ENCODE measurements around the gene ATPAF1. TPM values are rescaled to one million over a fixed set of nuclear protein-coding genes. Genes with fewer than 3 reads are reported as not detected.
"Not testable (repeated sequence)": the region's sequence is repeated elsewhere in the genome, so short reads cannot be mapped to it uniquely, and the experiment has no call there.

The ATPAF1 gene
- total RNA-seq, 1 experiment from 2014 or later = 50.3 TPM

- Histone ChIP-seq H3K36me3 (ENCODE audit: low read depth) (peaks cover 14% of the 10 kb centered on the region; the same call in 1 of the 2 replicates), H3K27ac (no peak overlapping the region), H3K4me1 (replicated peaks; ENCODE audit: insufficient read depth) (0 out of 2 replicates have a peak, but pooled peaks cover 4% of the 10 kb centered on the region), H3K4me2 (no peak overlapping the region), H3K9me2 (ENCODE audit: insufficient read depth) (no peaks in the 10 kb centered on the region), H4K20me1 (ENCODE audit: insufficient read depth) (no peaks in the 10 kb centered on the region), H3F3A (ENCODE audit: insufficient read depth, low read depth) (peaks cover 11% of the 10 kb centered on the region; the same call in 1 of the 2 replicates), H3K9me3 (ENCODE audit: insufficient read depth, low read depth) (no peaks in the 10 kb centered on the region), H3K4me3 (no peak overlapping the region), H3K27me3 (ENCODE audit: insufficient read depth, low read depth) (no peaks in the 10 kb centered on the region), H3K79me2 (ENCODE audit: low read depth) (no peaks in the 10 kb centered on the region), H2AFZ (no peak overlapping the region)
- ChIA-PET CTCF (no interaction called here), POLR2A (ENCODE audit: unreplicated experiment) (no interaction called here)
- TF ChIP-seq EZH2 (IDR thresholded peaks at IDR 0.05; ENCODE audit: low read depth) (no peak), CTCF (conservative IDR thresholded peaks at IDR 0.05) (no peak)
- intact Hi-C loops (cut with micrococcal nuclease; ENCODE audit: unreplicated experiment) = no loop called here
- no TSS peak for BruUV-seq (replicated peaks)
- no peak for DNase-seq
These were observed 12.3 kb downstream of the ATPAF1 start for GRCh38 chr1:46655848-46656247.

GRCh38 chr1:46654698-46655097 is 13.5 kb downstream of the ATPAF1 start:
- CTCF ChIA-PET; BruUV-seq (replicated peaks); H3K4me2 ChIP-seq; H2AFZ ChIP-seq; H3K4me3 ChIP-seq; H3K27me3 ChIP-seq (ENCODE audit: insufficient read depth, low read depth); H3K27ac ChIP-seq; DNase-seq; H4K20me1 ChIP-seq (ENCODE audit: insufficient read depth); H3K9me3 ChIP-seq (ENCODE audit: insufficient read depth, low read depth); H3K9me2 ChIP-seq (ENCODE audit: insufficient read depth); intact Hi-C loops (cut with micrococcal nuclease; ENCODE audit: unreplicated experiment); POLR2A ChIA-PET (ENCODE audit: unreplicated experiment); H3K4me1 ChIP-seq (replicated peaks; ENCODE audit: insufficient read depth); H3K79me2 ChIP-seq (ENCODE audit: low read depth): not testable (repeated sequence)
- H3K36me3 ChIP-seq (ENCODE audit: low read depth) = peaks cover 14% of the 10 kb centered on the region; the same call in 1 of the 2 replicates
- H3F3A ChIP-seq (ENCODE audit: insufficient read depth, low read depth) = peaks cover 11% of the 10 kb centered on the region; the same call in 1 of the 2 replicates

GRCh38 chr1:46654012-46654411 is 14.2 kb downstream of the ATPAF1 start:
- H2AFZ ChIP-seq = no peak overlapping the region
- BruUV-seq (replicated peaks) = no TSS peak
- no peak for TF ChIP-seq EZH2 (IDR thresholded peaks at IDR 0.05; ENCODE audit: low read depth)
- TF ChIP-seq CTCF (conservative IDR thresholded peaks at IDR 0.05) = no peak
- no peaks in the 10 kb centered on the region for H4K20me1 ChIP-seq (ENCODE audit: insufficient read depth)
- no peak for DNase-seq
- no peaks in the 10 kb centered on the region for H3K9me2 ChIP-seq (ENCODE audit: insufficient read depth)
- POLR2A ChIA-PET (ENCODE audit: unreplicated experiment) = no interaction called here
- H3K4me1 ChIP-seq (replicated peaks; ENCODE audit: insufficient read depth) = 0 out of 2 replicates have a peak, but pooled peaks cover 4% of the 10 kb centered on the region
- CTCF ChIA-PET = no interaction called here
- intact Hi-C loops (cut with micrococcal nuclease; ENCODE audit: unreplicated experiment) = no loop called here
- H3K36me3 ChIP-seq (ENCODE audit: low read depth) = peaks cover 14% of the 10 kb centered on the region; the same call in 1 of the 2 replicates
- H3F3A ChIP-seq (ENCODE audit: insufficient read depth, low read depth) = peaks cover 11% of the 10 kb centered on the region; the same call in 1 of the 2 replicates
- no peaks in the 10 kb centered on the region for H3K9me3 ChIP-seq (ENCODE audit: insufficient read depth, low read depth)
- no peak overlapping the region for H3K27ac ChIP-seq
- H3K4me2 ChIP-seq = no peak overlapping the region
- H3K4me3 ChIP-seq = no peak overlapping the region
- H3K79me2 ChIP-seq (ENCODE audit: low read depth) = no peaks in the 10 kb centered on the region
- no peaks in the 10 kb centered on the region for H3K27me3 ChIP-seq (ENCODE audit: insufficient read depth, low read depth)

GRCh38 chr1:46653405-46653958 is 14.7 kb downstream of the ATPAF1 start:
- Histone ChIP-seq H2AFZ (no peak overlapping the region), H3K9me2 (ENCODE audit: insufficient read depth) (no peaks in the 10 kb centered on the region), H3K4me3 (no peak overlapping the region), H3K27ac (0 out of 2 replicates have a peak overlapping the region, but pooled peaks have one; percentile 6), H4K20me1 (ENCODE audit: insufficient read depth) (no peaks in the 10 kb centered on the region), H3K9me3 (ENCODE audit: insufficient read depth, low read depth) (no peaks in the 10 kb centered on the region), H3K4me2 (no peak overlapping the region), H3K27me3 (ENCODE audit: insufficient read depth, low read depth) (no peaks in the 10 kb centered on the region), H3K36me3 (ENCODE audit: low read depth) (peaks cover 14% of the 10 kb centered on the region; the same call in 1 of the 2 replicates), H3F3A (ENCODE audit: insufficient read depth, low read depth) (peaks cover 11% of the 10 kb centered on the region; the same call in 1 of the 2 replicates), H3K4me1 (replicated peaks; ENCODE audit: insufficient read depth) (0 out of 2 replicates have a peak, but pooled peaks cover 4% of the 10 kb centered on the region), H3K79me2 (ENCODE audit: low read depth) (no peaks in the 10 kb centered on the region)
- ChIA-PET POLR2A (ENCODE audit: unreplicated experiment) (no interaction called here), CTCF (no interaction called here)
- intact Hi-C loops (cut with micrococcal nuclease; ENCODE audit: unreplicated experiment) = no loop called here
- BruUV-seq (replicated peaks) = no TSS peak
- DNase-seq = no peak
- TF ChIP-seq CTCF (conservative IDR thresholded peaks at IDR 0.05) = no peak
- no peak for TF ChIP-seq EZH2 (IDR thresholded peaks at IDR 0.05; ENCODE audit: low read depth)
